HL-60 (cell line): ENCODE data around the gene ZNF726.
"Not testable (repeated sequence)": the region's sequence is repeated elsewhere in the genome, so short reads cannot be mapped to it uniquely, and the experiment has no call there.

Experiments used
- DNase-seq, 2 experiments: peaks; one replicate each; pipeline ENCODE4 v3.0.0-alpha.2; 2010 to 2020; ENCODE audit warnings: low read depth in 1 of 2, low spot score in 1 of 2
- H3K27ac ChIP-seq: fragments of 250-450 bp; sonication (Bioruptor Pico); replicated peaks from 2 replicates; pipeline ENCODE4 v1.5.1; 2020; ENCODE audit warnings: mild to moderate bottlenecking, moderate library complexity
- H3K27me3 ChIP-seq: fragments of 250-450 bp; sonication (Bioruptor Pico); 2 replicates; pipeline ENCODE4 v1.5.1; 2021; ENCODE audit warnings: mild to moderate bottlenecking, moderate library complexity; ENCODE audit not compliant: insufficient read depth, poor library complexity, severe bottlenecking
- H3K4me3 ChIP-seq: replicated peaks from 2 replicates; pipeline ENCODE4 v1.5.1; 2011; ENCODE audit warnings: mild to moderate bottlenecking, control low read depth, low read length; ENCODE audit not compliant: insufficient read depth
- CTCF ChIP-seq: IDR thresholded peaks from one replicate; pipeline ENCODE4 v1.5.1; 2011; ENCODE audit warnings: low read length, control low read depth, inconsistent platforms; ENCODE audit not compliant: insufficient read depth
- GABPA ChIP-seq: IDR thresholded peaks from 2 replicates; pipeline ENCODE4 v1.6.1; 2012; ENCODE audit warnings: low read depth
- POLR2AphosphoS5 ChIP-seq: IDR thresholded peaks from 2 replicates; pipeline ENCODE4 v1.6.1; 2012; ENCODE audit warnings: low read depth
- REST ChIP-seq: IDR thresholded peaks from 2 replicates; pipeline ENCODE4 v1.6.1; 2012; ENCODE audit warnings: low read depth; ENCODE audit not compliant: insufficient replicate concordance
- SPI1 ChIP-seq: IDR thresholded peaks from 2 replicates; pipeline ENCODE4 v1.6.1; 2012; ENCODE audit warnings: low read depth, mild to moderate bottlenecking, borderline replicate concordance

ZNF726 gene

GRCh38 chr19:23884363-23884762 is 30.3 kb upstream of the ZNF726 start:
- no peak overlapping the region for H3K27ac ChIP-seq
- no peak overlapping the region for H3K4me3 ChIP-seq
- no peaks in the 10 kb centered on the region for H3K27me3 ChIP-seq
- DNase-seq: no peak
- TF ChIP-seq POLR2AphosphoS5: no peak
- TF ChIP-seq CTCF: no peak
- no peak for TF ChIP-seq REST

- TF ChIP-seq POLR2AphosphoS5 (no peak), CTCF (no peak), REST (no peak)
- no peak for DNase-seq
- H3K27ac ChIP-seq: no peak overlapping the region
- H3K4me3 ChIP-seq: no peak overlapping the region
- H3K27me3 ChIP-seq: no peaks in the 10 kb centered on the region
Observed at GRCh38 chr19:23887642-23888041, 27.0 kb upstream of the ZNF726 start.

- not testable (repeated sequence) for H3K4me3 ChIP-seq, H3K27ac ChIP-seq, H3K27me3 ChIP-seq, DNase-seq
Observed at GRCh38 chr19:23896096-23896495, 18.6 kb upstream of the ZNF726 start.

GRCh38 chr19:23896912-23897311 is 17.8 kb upstream of the ZNF726 start:
- TF ChIP-seq GABPA (no peak), REST (no peak), CTCF (no peak), SPI1 (no peak), POLR2AphosphoS5 (no peak)
- DNase-seq: no peak
- Histone ChIP-seq H3K27me3 (no peaks in the 10 kb centered on the region), H3K4me3 (no peak overlapping the region), H3K27ac (no peak overlapping the region)
